GM19463 (cell line): ENCODE results near the gene PHF20.
A peak's percentile ranks its signal among the peaks of the same experiment; 100 is the strongest.
"Not testable (repeated sequence)": the region's sequence is repeated elsewhere in the genome, so short reads cannot be mapped to it uniquely, and the experiment has no call there.

Experiments
- ATAC-seq: cut with Tn5 transposase; IDR thresholded peaks from one replicate; pipeline ENCODE4 v1.9.1; 2021; ENCODE audit warnings: mild to moderate bottlenecking, moderate library complexity; ENCODE audit not compliant: unreplicated experiment

PHF20 gene

GRCh38 chr20:35771689-35772562 lies at the start of gene PHF20:
PHF20 (plus strand) TSS chr20:35772015; CDS start chr20:35801523, 29,508 bp downstream.
- peak; percentile 85 for ATAC-seq

- not testable (repeated sequence) for ATAC-seq
Observed at GRCh38 chr20:35723275-35723639, 48.6 kb upstream of the PHF20 start.

GRCh38 chr20:35723652-35724320 lies 48.0 kb upstream of the PHF20 start:
- not testable (repeated sequence) for ATAC-seq

- no peak for ATAC-seq
Observed at GRCh38 chr20:35724321-35725230, 47.2 kb upstream of the PHF20 start.

DNA sequence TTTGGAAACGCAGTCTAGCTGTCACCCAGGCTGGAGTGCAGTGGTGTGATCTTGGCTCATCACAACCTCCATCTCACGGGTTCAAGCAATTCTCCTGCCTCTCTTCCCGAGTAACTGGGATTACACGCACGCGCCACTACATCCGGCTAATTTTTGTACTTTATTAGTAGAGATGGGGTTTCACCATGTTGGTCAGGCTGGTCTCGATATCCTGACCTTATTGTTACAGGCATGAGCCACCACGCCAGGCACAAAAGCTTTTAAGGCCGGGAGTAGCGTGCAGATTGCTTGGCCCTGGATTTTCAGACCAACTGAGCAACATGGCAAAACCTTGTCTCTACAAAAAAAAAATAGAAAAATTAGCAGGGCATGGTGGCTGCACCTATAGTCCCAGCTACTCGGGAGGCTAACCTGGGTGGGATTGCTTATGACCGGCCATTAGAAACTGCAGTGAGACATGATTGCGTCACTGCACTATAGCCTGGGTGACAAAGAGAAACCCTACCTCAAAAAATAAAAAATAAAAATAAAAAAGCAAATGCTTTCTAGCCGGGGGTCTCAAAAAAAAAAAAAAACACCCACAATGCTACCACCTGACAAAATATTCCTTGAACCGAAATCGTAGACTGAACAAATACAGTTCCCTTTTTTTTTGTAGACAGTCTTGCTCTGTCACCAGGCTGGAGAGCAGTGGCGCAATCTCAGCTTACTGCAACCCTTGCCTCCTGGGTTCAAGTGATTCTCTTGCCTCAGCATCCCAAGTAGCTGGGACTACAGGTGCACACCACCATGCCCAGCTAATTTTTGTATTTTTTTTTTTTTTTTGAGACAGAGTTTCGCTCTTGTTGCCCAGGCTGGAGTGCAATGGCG lies 44.7 kb upstream of the PHF20 start:
- no peak for ATAC-seq

GRCh38 chr20:35729283-35729807 lies 42.5 kb upstream of the PHF20 start:
- no peak for ATAC-seq

- no peak for ATAC-seq
Observed at GRCh38 chr20:35729836-35730582, 41.8 kb upstream of the PHF20 start.

DNA sequence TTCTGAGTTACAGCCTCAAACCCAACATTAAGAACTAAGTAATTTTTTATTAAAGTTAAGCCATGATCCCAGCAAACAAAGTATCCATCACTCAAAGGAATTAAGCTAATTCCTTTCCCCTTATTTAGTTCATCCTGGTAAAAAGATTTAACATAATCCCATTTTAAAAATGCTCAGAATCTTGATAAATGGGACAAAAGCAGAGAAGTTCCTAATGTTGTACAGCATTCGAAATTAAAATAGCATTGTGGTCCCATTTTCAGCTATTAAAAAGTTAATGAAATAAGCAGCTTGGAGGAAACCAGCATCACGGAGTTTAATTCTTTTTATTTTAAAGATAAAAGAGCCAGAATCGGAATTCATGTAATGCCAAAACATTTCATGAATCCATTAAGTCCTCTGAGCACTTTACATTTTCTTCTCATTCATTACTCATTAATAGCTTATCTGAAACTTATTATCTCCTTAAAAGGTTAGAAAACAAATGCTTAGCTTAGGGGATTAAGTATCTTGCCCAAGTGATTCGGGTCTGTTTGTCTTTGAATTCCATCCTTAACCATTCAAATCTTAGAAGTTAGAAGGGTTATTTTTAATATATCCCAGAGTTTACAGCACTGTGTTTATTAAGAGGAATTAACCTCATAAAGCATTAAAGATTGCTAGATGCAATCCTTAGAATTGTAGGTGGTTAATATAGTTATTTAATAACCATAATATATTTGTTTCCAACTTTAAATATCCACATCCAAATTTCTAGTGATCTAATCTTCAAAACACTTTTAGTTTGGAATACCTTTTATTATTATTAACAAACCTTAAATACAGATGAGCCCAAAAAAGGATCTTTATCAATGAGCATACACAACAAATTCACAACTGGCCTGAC lies 41.0 kb upstream of the PHF20 start:
- no peak for ATAC-seq

GRCh38 chr20:35731469-35731788 lies 40.4 kb upstream of the PHF20 start:
- ATAC-seq: no peak

GRCh38 chr20:35731862-35732643 lies 39.8 kb upstream of the PHF20 start:
- no peak for ATAC-seq

GRCh38 chr20:35732644-35732982 lies 39.2 kb upstream of the PHF20 start:
- no peak for ATAC-seq

GRCh38 chr20:35734374-35734773 lies 37.4 kb upstream of the PHF20 start:
- ATAC-seq: no peak

DNA sequence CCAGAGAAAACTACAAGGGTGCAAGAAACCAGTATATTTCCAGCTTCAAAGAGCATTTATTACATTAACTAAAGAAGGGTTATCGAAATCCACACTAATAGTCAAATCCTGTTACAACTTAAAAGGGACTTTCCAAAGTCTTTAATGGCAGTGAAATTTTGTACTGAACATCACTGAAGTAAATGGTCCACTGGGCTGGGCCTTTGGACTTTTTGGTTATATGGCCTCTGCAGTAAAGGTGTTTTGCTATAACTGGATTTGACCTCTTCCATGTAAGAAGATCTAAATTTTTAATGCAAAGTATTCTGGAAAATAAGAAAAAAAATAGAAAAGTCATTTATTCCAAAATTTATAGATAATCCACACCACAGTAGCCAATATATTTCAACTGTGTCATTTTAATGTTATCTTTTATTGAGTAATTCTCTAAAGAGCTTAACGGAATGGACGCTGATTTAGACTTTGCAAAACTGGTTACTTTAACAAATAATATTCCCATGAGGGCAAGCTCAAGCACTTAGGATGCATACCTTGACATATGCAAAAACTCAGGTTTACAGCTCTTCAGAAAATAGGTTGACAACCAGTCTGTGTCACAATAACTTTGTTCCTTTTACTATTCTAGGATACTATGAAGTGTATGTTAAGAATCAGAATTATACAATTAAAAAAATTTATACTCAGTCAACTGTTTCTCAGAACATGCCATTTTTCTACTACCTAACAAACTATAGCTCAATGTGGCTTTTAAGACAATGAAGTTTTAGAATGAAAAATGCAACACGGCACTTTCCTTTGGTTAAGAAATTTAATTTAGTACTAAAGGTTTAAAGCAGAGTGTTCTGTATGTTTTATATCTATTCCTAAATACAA lies 36.8 kb upstream of the PHF20 start:
- no peak for ATAC-seq

DNA sequence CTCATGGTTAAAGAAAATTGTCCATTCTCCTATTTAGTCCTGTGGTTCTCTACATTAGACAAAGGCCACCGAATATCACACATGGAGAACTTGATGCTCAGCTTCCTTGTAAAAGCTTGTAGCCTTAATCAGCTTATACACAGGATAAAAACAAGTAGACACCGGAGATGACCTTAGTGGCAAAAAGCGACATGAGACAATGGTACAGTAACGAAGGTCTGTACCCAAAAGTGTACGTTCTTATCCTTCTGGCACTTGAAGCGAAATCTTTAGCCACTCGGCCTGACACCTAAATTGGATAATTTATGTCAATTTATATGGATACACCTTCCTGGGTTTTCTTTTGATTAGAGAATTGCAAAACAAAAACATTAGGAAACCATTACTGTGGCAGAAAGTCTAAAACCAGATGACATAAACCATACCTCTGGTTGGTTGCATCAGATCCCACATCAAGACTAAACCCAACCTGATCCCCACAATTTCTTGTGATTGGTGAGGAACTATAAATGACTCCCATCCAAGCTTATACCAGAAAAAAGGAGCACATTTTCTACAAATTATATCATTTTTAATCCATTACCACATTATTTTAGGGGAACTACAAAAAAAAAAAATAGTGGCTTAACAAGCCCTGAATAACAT lies 35.9 kb upstream of the PHF20 start:
- ATAC-seq: no peak

DNA sequence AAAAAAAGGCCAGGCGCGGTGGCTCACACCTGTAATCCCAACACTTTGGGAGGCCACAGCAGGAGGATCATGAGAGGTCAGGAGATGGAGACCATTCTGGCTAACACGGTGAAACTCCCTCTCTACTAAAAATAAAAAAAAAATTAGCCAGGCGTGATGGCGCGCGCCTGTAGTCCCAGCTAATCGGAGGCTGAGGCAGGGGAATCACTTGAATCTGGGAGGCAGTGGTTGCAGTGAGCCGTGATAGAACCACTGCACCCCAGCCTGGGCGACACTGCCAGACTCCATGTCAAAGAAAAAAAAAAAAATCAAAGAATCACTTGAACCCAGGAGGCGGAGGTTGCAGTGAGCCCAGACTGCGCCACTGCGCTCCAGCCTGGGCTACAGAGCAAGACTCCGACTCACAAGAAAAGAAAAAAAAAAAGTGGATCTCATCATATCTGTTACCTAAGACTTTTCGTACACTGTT lies 33.9 kb upstream of the PHF20 start:
- ATAC-seq: no peak
